Measurements from ENCODE around the gene SYNM.

Gene SYNM

DNA sequence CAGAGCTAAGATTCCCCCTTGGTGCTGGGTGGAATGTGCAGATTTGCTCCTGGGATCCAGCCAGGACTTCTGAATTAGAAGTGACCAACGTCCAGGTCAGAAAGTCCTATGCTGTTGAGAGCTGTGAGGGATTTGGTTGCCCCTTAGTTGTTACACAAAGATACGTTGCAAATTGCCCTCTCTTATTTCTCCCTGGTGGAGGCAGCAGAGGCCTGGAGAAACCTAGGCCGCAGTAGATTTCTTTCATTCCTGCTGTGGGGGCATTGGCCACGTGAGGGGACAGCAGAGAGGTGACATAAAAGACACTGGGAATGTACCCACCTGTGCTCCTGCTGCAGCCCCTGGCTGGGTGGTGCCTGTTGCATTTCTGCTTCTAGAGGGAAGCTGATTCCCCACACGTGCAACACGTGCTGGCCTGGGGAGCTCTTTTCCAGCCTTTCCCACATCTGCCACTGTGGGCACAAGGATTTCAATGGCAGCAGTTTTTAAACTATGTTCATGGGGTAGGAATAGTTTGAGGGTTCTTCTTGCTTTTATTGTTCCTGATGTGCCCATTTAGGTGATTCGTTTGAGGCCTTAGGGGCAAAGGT, 65.7 kb downstream of the SYNM start:
- DNase-seq = no peak

DNA sequence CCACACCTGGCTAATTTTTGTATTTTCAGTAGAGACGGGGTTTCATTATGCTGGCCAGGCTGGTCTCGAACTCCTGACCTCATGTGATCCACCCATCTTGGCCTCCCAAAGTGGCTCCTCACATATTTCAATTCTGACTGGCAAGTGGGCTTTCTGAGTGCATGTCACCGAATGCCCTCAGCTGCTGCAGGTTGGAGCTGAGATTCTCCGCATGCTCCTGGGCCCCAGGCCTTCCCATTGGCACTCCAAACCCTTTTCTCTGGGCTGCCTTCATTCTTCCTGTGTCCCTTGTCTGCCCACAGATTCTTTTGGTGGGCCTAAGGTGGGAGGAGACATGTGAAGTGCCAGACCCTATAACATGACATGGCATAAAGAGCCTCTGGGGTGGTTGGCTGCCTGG, 67.3 kb downstream of the SYNM start:
- DNase-seq = no peak

DNA sequence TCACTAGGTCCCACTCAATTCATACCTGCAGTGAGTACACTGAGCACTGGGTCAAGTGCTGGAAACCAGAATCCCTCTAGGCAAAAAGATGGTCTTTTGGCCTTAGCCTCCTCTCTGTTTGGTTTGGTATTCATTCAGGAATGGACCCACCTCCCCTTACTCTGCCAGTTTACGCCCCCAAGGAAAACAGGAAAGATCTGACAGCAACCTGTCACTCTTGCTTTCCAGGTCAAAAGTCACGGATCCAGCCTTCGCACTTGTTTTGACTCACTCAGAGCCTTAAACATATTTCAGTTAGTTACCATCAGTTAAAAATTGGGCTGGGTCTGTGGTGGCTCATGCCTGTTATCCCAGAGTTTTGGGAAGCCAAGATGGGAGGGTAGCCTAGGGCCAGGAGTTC, 68.1 kb downstream of the SYNM start:
- DNase-seq = no peak

DNA sequence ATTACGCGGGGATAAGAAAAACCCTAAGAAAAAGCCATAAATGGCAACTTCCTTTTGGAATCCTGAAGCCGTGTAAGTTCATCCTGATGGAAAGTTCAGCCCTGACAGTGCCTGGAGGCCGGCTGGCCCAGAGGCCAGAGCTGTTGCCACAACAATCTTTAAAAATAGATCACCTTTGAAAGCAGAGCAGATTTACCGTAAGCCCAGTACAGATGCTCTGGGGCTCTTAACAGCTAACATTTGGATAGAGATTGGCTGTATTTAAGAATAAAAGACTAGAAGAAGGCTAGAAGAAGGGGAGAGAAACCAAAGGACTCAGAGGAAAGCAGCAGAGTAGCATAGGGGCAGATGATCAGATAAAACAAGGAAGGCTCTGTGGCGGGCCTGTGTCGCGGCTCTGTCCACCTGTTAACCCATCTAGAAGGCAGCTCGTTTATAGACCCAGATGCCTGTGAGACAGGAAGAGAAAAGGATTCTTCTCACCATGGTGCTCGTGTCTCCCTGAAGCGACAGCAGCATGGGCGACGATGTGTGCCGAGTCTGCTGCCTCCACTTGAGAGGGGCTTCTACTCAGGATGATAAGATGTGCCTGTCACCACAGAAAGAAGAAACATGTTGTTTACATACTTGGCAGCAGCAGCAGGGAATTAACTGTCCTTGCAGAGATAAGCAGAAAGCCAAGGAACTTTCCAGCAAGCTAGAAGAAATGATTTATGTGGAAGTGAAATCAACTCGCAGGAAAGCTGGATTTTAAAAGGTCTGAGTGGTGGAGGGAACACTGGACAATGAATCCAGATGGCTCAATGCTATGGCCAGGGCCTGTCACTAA, 69.9 kb downstream of the SYNM start:
- no peak for DNase-seq

DNA sequence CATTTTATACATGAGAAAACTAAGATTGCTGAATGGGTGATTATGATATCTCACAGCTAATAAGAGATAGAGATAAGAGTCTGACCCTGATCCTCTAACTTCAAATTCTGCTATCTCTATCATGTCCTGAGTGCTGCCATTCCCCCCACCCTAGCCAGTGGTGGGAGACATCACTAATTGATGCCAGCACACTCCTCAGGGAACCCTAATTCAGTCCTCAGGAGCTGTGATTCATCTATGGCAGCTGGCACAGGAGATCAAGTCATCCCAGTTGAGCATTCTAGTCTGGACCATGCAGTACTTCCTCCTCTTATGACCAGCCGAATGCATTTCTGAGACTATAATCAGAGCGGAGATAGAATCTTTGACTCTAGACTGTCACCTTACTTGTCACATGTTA, 71.9 kb downstream of the SYNM start:
- DNase-seq = no peak

DNA sequence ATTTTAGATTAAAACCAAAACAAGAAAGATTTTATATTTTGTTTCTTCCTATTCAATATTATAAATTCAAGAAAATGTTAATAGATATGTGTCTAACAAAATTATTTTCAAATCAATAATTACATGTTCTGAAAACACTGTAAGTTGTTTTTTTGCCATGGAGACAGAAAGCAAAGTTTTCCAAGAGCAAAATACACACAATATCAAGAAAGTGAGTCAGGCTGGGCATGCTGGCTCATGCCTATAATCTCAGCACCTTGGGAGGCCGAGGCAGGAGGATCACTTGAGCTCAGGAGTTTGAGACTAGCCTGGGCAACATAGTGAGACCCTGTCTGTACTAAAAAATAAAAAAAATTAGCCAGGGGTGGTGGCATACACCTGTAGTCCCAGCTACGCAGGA, 72.8 kb downstream of the SYNM start:
- no peak for DNase-seq

DNA sequence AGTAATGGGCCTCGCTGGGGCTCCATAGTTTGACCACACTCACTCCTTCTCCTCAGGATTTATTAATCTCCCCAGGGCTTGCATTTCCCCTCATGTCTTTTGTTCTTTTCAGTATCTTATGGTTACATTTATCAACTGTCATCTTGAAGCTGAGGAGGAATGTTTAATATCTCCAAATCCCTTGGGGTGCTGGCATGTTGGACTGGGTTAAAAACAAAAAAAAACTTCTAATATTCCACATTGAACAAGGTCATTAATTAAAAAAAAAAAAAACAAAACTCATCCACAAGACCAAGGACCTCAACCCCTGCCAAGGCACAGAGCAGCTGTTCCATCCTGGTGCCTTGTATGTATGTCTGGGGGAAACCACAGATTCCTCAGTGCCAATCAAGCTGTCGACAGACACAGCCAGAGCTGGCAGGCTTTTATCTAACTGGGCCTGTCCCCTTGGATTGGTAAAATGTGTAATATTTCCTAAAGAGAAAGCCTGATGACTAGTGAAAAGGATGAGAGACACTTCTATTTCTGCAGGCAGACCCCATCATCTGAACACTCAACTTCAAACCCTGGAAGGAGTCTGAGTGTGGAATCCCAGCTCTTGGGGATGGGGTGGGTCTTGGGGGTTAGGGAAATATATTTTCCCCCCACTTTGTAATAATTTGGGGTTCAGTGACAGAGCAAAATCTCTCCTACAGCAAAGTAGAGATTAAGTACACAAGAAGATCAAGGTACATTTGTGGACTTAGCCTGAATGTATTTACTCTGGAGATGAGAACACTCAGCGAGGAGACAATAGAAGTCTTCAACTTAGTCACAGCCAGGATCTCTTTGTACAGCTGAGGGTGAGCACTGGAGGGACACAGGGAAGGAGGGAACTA, 75.4 kb downstream of the SYNM start:
- peak; percentile 30 for DNase-seq

DNA sequence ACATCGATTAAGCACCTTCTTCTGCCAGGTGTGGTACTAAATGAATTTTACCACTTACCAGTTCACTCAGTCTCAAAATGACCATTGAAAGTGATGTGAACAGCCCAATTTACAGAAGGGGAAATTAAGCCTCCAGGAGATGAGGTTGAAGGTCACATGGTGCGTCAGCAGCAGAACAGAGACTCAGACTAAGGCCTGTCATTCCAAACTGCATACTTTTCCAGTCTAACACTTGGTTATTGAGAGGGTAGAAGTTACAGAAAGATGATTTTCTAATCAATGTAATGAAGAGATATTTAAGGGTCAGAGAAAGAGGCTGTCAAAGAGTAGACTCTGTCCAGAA, 76.1 kb downstream of the SYNM start:
- no peak for DNase-seq

DNA sequence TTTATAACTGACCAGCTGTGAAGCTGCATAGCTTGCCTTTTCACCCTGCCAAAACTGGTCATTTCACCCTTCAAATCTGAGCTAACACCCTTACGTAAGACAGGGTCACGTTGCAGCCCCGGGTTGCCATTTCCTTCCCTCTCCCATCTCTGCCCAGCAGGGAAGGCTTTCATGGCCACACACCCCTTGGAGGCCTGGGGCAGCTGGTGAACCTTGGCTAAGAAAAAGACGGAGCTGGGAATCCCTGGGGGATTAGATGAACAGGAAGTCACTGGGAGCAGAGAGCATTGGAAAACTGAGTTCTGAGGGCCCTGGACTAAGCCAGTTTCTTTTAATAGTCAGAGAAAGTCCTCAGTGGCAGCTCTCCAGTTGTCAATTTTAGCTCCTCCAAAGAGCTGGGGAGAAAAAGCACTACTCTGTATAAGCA, 76.7 kb downstream of the SYNM start:
- DNase-seq = no peak

DNA sequence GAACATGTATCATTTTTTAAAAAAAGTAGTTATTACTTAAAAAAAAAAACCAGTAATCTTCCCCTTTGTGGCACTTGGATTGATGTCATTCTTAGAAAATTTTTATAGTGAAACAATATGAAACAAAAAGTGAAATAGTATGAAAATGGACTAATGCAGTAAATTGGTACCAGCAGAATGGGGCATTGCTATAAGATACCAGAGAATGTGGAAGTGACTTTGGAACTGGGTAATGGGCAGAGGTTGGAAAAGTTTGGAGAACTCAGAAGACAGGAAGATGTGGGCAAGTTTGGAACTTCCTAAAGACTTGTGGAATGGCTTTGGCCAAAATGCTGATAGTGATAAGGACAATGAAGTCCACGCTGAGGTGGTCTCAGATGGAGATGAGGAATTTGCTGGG, 77.9 kb downstream of the SYNM start:
- DNase-seq = no peak

Data from fibroblast of skin of abdomen (primary cell).